Measurements from ENCODE around the gene METTL16.

DNA sequence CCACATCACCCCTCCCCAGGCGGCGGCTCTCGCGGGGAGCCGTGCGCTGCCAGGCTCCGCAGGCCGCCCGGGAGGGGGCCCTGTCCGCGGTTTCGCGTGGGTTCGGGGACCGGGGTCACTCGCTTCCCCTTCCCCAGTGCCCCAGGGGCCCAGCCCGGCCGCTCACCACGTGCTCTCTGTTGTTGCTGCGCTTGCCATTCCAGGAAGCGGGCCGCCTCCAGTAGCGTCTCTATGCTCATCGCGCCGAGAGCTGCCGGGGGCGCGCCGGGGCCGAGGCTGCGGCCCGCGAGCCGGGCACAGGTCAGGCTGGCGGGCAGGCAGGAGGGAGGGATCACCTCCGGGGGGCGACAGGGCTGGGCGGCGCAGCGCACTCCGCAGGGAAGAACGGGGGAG is 111.2 kb downstream of the METTL16 start:
- TF ChIP-seq, protein P1, sequence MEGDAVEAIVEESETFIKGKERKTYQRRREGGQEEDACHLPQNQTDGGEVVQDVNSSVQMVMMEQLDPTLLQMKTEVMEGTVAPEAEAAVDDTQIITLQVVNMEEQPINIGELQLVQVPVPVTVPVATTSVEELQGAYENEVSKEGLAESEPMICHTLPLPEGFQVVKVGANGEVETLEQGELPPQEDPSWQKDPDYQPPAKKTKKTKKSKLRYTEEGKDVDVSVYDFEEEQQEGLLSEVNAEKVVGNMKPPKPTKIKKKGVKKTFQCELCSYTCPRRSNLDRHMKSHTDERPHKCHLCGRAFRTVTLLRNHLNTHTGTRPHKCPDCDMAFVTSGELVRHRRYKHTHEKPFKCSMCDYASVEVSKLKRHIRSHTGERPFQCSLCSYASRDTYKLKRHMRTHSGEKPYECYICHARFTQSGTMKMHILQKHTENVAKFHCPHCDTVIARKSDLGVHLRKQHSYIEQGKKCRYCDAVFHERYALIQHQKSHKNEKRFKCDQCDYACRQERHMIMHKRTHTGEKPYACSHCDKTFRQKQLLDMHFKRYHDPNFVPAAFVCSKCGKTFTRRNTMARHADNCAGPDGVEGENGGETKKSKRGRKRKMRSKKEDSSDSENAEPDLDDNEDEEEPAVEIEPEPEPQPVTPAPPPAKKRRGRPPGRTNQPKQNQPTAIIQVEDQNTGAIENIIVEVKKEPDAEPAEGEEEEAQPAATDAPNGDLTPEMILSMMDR (conservative IDR thresholded peaks at IDR 0.05; ENCODE audit: low read length) = no peak
- TF ChIP-seq EZH2phosphoT487 (IDR thresholded peaks at IDR 0.05; ENCODE audit: borderline replicate concordance, low read depth, low read length) = no peak
